ENCODE data around the gene TTLL8.

TTLL8 gene

DNA sequence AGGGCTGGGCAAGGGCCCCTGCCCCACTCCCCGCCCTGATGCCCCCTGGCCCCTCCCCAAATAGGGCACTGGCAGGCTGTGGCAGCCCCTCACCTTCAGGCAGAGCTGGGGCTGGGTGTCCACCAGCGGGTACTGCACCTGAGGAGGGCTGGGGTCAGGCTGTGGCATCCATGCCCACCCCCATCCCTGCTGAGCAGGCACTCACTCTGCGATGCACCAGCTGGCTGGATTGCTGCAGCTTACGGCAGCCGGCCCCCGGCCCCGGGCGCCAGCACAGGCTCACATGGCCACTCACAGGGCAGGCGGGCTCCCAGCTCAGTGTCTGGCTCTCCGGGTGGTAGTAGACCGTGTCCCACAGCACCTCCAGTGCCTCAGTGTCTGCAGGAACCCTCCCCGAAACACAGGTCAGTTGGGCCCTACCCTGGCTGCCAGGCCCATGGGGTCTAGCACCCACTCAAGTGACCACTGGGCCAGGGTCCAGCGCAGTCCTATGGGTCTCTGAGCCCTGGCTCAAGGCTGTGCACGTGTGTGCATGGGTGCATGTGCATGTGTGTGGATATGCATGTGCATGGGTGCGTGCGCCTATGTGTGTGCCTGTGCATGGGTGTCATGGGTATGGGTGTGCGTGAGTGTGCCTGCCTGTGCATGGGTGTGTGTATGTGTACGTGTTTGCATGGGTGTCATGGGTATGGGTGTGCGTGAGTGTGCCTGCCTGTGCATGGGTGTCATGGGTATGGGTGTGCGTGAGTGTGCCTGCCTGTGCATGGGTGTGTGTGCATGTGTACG lies 60.0 kb downstream of the TTLL8 start:
- no peaks in the 10 kb centered on the region for H3K36me3 ChIP-seq (ENCODE audit: control insufficient read depth in 2 of 2, insufficient read depth in 2 of 2, low read length in 2 of 2)
- no peak overlapping the region for H3K9ac ChIP-seq (ENCODE audit: low read length in 2 of 2)
- peaks cover 19 to 23% of the 10 kb centered on the region in 2 donors for H3K27me3 ChIP-seq (ENCODE audit: control insufficient read depth in 1 of 2, insufficient read depth in 2 of 2, low read length in 2 of 2)
- peaks cover 2% of the 10 kb centered on the region for H3K4me1 ChIP-seq (ENCODE audit: control insufficient read depth, insufficient read depth, low read length)
- no peak overlapping the region for H3K27ac ChIP-seq (ENCODE audit: low read length)
- no peaks in the 10 kb centered on the region for H3K9me3 ChIP-seq (ENCODE audit: control insufficient read depth in 2 of 2, low read length in 2 of 2)
- H3K4me3 ChIP-seq (ENCODE audit: low read length in 2 of 2), result no peak overlapping the region

DNA sequence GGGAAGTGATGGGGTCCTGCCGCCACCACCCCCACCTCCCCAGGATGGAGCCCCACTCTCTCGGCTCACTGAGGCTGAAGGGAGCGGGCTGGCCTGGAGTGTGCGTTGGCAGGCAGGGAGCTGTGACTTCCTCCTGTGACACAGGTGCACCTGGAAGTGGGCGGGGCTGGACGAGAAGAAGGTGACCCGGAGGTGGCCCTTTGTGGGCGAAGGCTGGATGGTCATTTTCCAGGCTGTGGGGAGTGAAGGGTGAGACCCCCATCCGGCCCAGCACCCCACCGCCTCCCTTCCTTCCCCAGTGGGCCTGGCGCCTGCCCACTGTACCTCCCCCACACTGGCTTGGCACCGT lies 60.9 kb downstream of the TTLL8 start:
- Histone ChIP-seq H3K4me1 (ENCODE audit: control insufficient read depth, insufficient read depth, low read length) (peaks cover 2% of the 10 kb centered on the region), H3K27me3 (ENCODE audit: control insufficient read depth in 1 of 2, insufficient read depth in 2 of 2, low read length in 2 of 2) (peaks cover 19 to 23% of the 10 kb centered on the region in 2 donors), H3K27ac (ENCODE audit: low read length) (no peak overlapping the region), H3K4me3 (ENCODE audit: low read length in 2 of 2) (no peak overlapping the region), H3K36me3 (ENCODE audit: control insufficient read depth in 2 of 2, insufficient read depth in 2 of 2, low read length in 2 of 2) (no peaks in the 10 kb centered on the region), H3K9me3 (ENCODE audit: control insufficient read depth in 2 of 2, low read length in 2 of 2) (no peaks in the 10 kb centered on the region), H3K9ac (ENCODE audit: low read length in 2 of 2) (no peak overlapping the region)

DNA sequence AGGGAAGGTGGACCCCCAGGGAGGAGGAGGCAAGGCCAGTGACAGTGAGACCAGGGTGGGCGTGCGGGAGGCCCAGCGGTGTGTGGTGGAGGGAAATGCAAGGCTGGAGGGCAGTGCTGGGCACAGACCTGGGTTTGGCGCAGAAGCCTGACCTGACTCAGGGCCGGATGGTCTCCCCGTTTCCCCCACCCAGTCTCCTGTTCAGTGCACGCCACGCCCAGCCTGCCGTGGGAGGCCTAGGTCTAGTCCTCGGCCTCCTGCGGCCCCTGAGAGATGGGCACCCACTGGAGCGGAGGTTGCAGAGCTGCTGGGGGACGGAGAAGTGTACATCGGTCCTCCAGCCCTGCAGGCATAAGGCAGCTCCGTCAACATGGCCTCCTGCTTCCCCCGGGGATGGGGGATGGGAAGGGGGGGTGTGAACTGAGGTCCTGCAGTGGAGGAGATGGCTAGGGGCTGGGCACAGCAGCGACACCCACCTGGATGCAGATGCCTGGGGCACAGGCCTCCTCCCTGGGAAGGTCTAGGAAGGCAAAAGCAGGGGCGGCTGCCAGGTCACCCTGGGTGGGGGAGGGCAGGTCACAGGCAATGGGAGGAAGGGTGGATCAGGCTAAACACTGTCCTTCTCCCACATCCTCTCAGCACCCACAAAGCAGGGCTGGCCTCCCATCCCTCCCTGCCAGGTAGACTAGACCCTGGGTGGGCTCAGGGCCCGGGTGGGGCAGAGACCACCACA lies 61.4 kb downstream of the TTLL8 start:
- no peak overlapping the region for H3K27ac ChIP-seq (ENCODE audit: low read length)
- no peak overlapping the region for H3K4me3 ChIP-seq (ENCODE audit: low read length in 2 of 2)
- peaks cover 19 to 23% of the 10 kb centered on the region in 2 donors for H3K27me3 ChIP-seq (ENCODE audit: control insufficient read depth in 1 of 2, insufficient read depth in 2 of 2, low read length in 2 of 2)
- no peaks in the 10 kb centered on the region for H3K36me3 ChIP-seq (ENCODE audit: control insufficient read depth in 2 of 2, insufficient read depth in 2 of 2, low read length in 2 of 2)
- H3K4me1 ChIP-seq (ENCODE audit: control insufficient read depth, insufficient read depth, low read length), result peaks cover 2% of the 10 kb centered on the region
- H3K9me3 ChIP-seq (ENCODE audit: control insufficient read depth in 2 of 2, low read length in 2 of 2), result peaks cover 0 to 1% of the 10 kb centered on the region in 2 donors
- H3K9ac ChIP-seq (ENCODE audit: low read length in 2 of 2), result no peak overlapping the region

DNA sequence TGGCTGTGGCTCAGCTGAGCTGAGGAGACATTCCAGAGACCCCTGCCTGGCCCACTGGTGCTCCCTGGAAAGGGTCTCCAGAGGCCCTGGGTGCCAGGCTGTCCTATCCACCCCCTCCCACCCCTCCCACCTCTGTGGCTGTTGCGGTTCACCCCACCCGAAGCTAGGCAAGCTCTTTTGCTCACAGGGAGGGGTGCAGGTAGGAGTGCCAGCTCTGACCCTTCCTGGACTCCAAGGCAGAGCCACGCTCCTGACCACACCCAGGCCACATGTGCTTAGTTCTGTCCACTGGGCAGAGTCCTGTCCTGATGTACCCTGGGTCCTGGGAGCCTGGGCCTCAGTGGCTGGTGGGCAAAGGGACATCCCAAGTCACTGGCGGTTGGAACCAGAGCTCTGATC lies 62.0 kb downstream of the TTLL8 start:
- Histone ChIP-seq H3K4me1 (ENCODE audit: control insufficient read depth, insufficient read depth, low read length) (peaks cover 2% of the 10 kb centered on the region), H3K27me3 (ENCODE audit: control insufficient read depth in 1 of 2, insufficient read depth in 2 of 2, low read length in 2 of 2) (peaks cover 18 to 23% of the 10 kb centered on the region in 2 donors), H3K36me3 (ENCODE audit: control insufficient read depth in 2 of 2, insufficient read depth in 2 of 2, low read length in 2 of 2) (no peaks in the 10 kb centered on the region), H3K4me3 (ENCODE audit: low read length in 2 of 2) (no peak overlapping the region), H3K27ac (ENCODE audit: low read length) (no peak overlapping the region), H3K9ac (ENCODE audit: low read length in 2 of 2) (no peak overlapping the region), H3K9me3 (ENCODE audit: control insufficient read depth in 2 of 2, low read length in 2 of 2) (peaks cover 3 to 4% of the 10 kb centered on the region in 2 donors)

DNA sequence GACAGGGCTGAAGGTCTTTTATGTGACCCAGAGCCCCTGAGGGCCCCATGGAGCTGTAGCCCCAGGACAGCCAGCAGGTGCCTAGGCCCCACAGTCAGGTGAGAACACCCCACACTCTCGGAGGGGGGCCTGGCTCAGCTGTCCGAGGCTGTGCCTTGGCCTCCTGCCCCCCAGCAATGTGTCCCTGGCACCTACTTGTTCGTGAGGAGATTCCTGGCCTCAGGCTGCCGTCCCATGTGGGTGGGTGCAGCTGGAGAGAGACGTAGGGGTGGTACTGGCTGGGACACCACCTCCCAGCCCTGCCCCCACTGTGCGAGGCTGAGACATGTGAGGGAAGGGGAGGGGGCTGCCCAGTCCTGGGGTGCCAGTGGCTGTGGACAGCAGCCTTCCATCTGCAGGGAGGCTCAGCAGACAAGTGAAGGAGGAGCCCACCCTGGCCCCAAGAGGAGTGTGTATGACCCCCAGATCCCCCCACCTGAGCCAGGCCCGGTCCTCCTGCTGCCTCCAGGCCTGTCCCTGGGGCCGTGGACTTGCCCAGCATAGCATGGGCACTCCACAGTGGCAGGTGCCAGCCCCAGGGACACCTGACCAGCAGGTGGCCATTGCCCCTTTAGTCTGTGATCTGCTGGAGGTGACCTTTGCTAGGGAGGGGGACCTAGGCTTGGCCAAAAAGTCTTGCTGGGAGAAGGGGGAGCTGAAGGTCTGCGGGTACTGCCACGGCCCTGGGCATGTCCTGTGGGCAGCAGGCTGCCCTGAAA lies 62.6 kb downstream of the TTLL8 start:
- no peak overlapping the region for H3K27ac ChIP-seq (ENCODE audit: low read length)
- H3K4me1 ChIP-seq (ENCODE audit: control insufficient read depth, insufficient read depth, low read length), result peaks cover 2% of the 10 kb centered on the region
- peaks cover 13 to 18% of the 10 kb centered on the region in 2 donors for H3K27me3 ChIP-seq (ENCODE audit: control insufficient read depth in 1 of 2, insufficient read depth in 2 of 2, low read length in 2 of 2)
- H3K9ac ChIP-seq (ENCODE audit: low read length in 2 of 2), result no peak overlapping the region
- H3K36me3 ChIP-seq (ENCODE audit: control insufficient read depth in 2 of 2, insufficient read depth in 2 of 2, low read length in 2 of 2), result no peaks in the 10 kb centered on the region
- H3K9me3 ChIP-seq (ENCODE audit: control insufficient read depth in 2 of 2, low read length in 2 of 2), result peaks cover 3 to 10% of the 10 kb centered on the region in 2 donors
- no peak overlapping the region for H3K4me3 ChIP-seq (ENCODE audit: low read length in 2 of 2)

DNA sequence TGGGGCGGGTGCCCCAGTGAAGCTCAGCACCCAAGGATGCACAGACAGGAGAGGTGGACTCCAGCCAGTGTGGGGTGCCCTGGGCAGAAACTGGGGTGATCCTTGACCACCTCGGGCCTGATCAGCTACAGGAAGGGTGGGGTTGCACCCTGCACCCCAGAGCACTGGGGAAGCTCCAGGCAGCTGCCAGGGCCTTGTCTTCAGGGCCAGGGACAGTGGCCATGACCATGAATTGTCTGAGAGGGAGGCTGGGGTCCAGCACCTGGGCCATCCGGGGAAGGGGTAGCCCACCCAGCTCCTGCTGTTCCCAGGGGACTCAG lies 63.1 kb downstream of the TTLL8 start:
- H3K36me3 ChIP-seq (ENCODE audit: control insufficient read depth in 2 of 2, insufficient read depth in 2 of 2, low read length in 2 of 2), result no peaks in the 10 kb centered on the region
- no peak overlapping the region for H3K9ac ChIP-seq (ENCODE audit: low read length in 2 of 2)
- peaks cover 3 to 10% of the 10 kb centered on the region in 2 donors for H3K9me3 ChIP-seq (ENCODE audit: control insufficient read depth in 2 of 2, low read length in 2 of 2)
- peaks cover 8 to 13% of the 10 kb centered on the region in 2 donors for H3K27me3 ChIP-seq (ENCODE audit: control insufficient read depth in 1 of 2, insufficient read depth in 2 of 2, low read length in 2 of 2)
- peaks cover 2% of the 10 kb centered on the region for H3K4me1 ChIP-seq (ENCODE audit: control insufficient read depth, insufficient read depth, low read length)
- H3K27ac ChIP-seq (ENCODE audit: low read length), result no peak overlapping the region
- no peak overlapping the region for H3K4me3 ChIP-seq (ENCODE audit: low read length in 2 of 2)

DNA sequence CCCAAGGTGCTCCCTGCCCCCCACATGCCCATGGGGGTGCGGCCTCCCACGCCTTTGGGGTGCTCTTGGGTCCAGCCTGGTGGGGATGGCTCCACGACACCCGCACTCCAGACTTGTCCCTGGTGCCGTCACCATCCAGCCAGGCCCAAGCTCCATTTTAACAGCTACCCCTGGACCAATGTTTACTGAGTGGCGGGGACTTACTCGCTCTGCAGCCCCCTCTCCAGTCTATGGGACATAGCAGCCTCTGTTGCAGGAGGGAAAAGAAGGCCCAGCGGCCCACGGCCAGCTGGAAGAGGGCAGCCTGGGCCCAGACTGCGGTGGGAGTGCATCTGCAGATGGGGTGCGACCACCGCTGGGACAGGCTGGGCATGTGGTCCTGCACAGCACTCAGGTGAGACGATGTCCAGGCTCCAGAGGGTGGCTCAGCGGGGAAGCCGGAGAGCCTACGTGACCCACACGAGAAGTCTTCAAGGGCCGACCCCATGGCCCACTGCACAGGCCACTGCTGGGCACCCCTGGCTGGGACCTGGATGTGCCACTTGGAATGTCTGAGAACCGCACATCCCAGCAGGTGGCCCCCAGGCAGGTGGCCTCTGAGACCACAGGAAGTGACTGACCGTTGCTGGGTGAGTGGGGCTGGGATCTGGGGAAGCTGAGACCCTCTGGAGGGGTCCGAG lies 63.6 kb downstream of the TTLL8 start:
- Histone ChIP-seq H3K9ac (ENCODE audit: low read length in 2 of 2) (no peak overlapping the region), H3K27ac (ENCODE audit: low read length) (no peak overlapping the region), H3K9me3 (ENCODE audit: control insufficient read depth in 2 of 2, low read length in 2 of 2) (peaks cover 3 to 10% of the 10 kb centered on the region in 2 donors), H3K27me3 (ENCODE audit: control insufficient read depth in 1 of 2, insufficient read depth in 2 of 2, low read length in 2 of 2) (peaks cover 8 to 9% of the 10 kb centered on the region in 2 donors), H3K36me3 (ENCODE audit: control insufficient read depth in 2 of 2, insufficient read depth in 2 of 2, low read length in 2 of 2) (no peaks in the 10 kb centered on the region), H3K4me1 (ENCODE audit: control insufficient read depth, insufficient read depth, low read length) (no peaks in the 10 kb centered on the region), H3K4me3 (ENCODE audit: low read length in 2 of 2) (no peak overlapping the region)

DNA sequence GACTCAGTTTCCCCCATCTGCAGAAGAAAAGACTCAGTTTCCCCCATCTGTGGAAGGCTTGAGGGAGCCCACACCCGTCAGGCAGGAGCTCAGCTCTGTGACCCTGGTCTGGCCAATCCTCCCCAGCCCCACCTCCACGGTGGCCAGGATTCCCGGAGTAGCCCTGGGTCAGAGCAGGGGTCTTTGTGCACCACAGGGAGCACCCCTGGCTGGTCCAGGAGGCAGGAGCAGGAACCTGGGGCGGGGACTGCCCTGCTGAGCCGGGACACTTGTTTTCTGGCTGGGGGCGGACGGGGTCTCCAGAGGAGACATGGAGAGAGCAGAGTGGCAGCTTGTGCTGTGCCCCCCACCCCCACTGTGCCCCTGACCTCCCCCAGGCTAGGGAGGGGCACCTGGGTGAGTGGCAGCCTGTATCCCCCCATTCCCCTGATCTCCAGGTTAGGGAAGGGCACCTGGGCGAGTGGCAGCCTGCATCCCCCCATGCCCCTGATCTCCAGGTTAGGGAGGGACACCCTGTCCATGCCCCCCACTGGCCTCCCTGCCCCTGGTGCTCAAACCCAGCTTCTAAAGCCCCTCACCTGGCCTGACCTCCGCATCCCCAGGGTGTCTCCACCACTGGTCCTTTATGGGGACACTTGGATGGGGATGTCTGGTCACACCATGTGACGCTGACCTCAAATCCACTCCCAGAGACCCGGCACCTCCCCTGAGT lies 64.3 kb downstream of the TTLL8 start:
- H3K27me3 ChIP-seq (ENCODE audit: control insufficient read depth in 1 of 2, insufficient read depth in 2 of 2, low read length in 2 of 2), result peaks cover 4 to 5% of the 10 kb centered on the region in 2 donors
- no peak overlapping the region for H3K4me3 ChIP-seq (ENCODE audit: low read length in 2 of 2)
- H3K36me3 ChIP-seq (ENCODE audit: control insufficient read depth in 2 of 2, insufficient read depth in 2 of 2, low read length in 2 of 2), result no peaks in the 10 kb centered on the region
- H3K9me3 ChIP-seq (ENCODE audit: control insufficient read depth in 2 of 2, low read length in 2 of 2), result peaks cover 3 to 10% of the 10 kb centered on the region in 2 donors
- no peak overlapping the region for H3K27ac ChIP-seq (ENCODE audit: low read length)
- no peak overlapping the region for H3K9ac ChIP-seq (ENCODE audit: low read length in 2 of 2)
- no peaks in the 10 kb centered on the region for H3K4me1 ChIP-seq (ENCODE audit: control insufficient read depth, insufficient read depth, low read length)

DNA sequence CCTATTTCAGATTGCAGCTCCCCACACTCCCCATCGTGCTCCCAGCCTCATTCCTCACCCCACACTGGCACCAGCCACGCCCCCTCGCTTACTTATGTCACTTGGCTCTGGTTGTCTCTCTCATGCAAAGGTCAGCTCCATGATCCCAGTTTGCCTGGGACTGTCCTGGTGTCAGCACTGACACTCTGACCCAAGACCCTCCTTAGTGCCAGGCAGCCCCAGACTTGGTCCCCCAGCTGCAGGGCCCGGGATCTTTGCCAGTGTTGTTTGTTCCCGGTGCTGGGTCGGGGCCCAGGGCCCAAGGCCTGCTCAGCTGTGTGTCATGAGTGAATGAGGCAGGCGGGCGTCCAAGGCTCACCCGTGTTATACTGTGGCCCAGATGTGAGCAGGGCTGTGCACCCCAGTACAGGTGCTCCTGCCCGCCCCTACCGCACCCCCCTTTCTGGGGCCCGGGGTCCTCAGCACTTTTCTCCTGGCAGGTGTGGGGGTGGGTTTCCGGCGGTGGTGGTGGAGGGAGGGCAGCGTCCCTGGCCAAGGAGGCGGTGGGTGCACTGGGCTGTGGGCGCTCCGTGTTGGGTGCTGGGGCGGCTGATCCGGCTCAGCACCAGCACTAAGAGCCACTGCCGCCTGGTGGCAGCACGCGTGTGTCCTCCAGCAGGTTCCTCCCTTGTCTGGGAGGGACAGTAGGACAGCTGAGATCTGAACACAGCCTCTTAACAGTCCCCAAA lies 65.0 kb downstream of the TTLL8 start:
- Histone ChIP-seq H3K4me3 (ENCODE audit: low read length in 2 of 2) (no peak overlapping the region), H3K9me3 (ENCODE audit: control insufficient read depth in 2 of 2, low read length in 2 of 2) (peaks cover 3 to 10% of the 10 kb centered on the region in 2 donors), H3K27me3 (ENCODE audit: control insufficient read depth in 1 of 2, insufficient read depth in 2 of 2, low read length in 2 of 2) (no peaks in the 10 kb centered on the region), H3K36me3 (ENCODE audit: control insufficient read depth in 2 of 2, insufficient read depth in 2 of 2, low read length in 2 of 2) (no peaks in the 10 kb centered on the region), H3K27ac (ENCODE audit: low read length) (no peak overlapping the region), H3K4me1 (ENCODE audit: control insufficient read depth, insufficient read depth, low read length) (no peaks in the 10 kb centered on the region), H3K9ac (ENCODE audit: low read length in 2 of 2) (no peak overlapping the region)

Data from stomach smooth muscle (tissue), 2 donors.